HCT116 (cell line): Measurements from ENCODE around the gene IL3. TPM values are rescaled to one million over a fixed set of nuclear protein-coding genes. Genes with fewer than 3 reads are reported as not detected.

Experiments used
- ATAC-seq: fragments of 200-7000 bp; cut with Tn5 transposase; 2 replicates; pipeline ENCODE4 v1.9.1; 2020; ENCODE audit warnings: mild to moderate bottlenecking, moderate library complexity
- BruUV-seq: library from RNA; stranded (reverse); fragments of 400-500 nt; replicated peaks from 2 replicates; lab custom pipeline; 2021; lab: Mats Ljungman, UMichigan
- CTCF ChIA-PET: fragments of 300-600 bp; sonication (Branson Sonifier 250); formaldehyde crosslinking; loops from one replicate; lab custom pipeline; 2021; ENCODE audit warnings: antibody characterized with exemption; lab: Charles Lee
- POLR2A ChIA-PET: fragments of 300-600, 350-600 bp; sonication (Branson Sonifier 250); formaldehyde crosslinking; loops from one replicate; lab custom pipeline; 2021; ENCODE audit warnings: antibody characterized with exemption; lab: Charles Lee
- RAD21 ChIA-PET, 2 experiments: fragments of 300-600 bp; sonication (Branson Sonifier 250); formaldehyde crosslinking; loops; one replicate each; lab custom pipeline; 2023; ENCODE audit warnings: low total read pairs in 2 of 2; ENCODE audit not compliant: uncharacterized antibody in 2 of 2, unreplicated experiment in 2 of 2, low non-redundant PET in 1 of 2; lab: Charles Lee
- DNase-seq: peaks from one replicate; pipeline ENCODE4 v3.0.0-alpha.2; 2010; ENCODE audit warnings: low read depth, low spot score
- H2AFZ ChIP-seq: fragments of 200-600 bp; shearing (Covaris generic), sonication (generic); 2 replicates; pipeline ENCODE4 v1.6.1; 2017; ENCODE audit warnings: low read depth, mixed run types, mixed read lengths, antibody characterized with exemption, low read length; ENCODE audit not compliant: poor library complexity, severe bottlenecking
- H3K27ac ChIP-seq: 2 replicates; pipeline ENCODE4 v1.5.1; 2012; ENCODE audit warnings: low read depth, low read length
- H3K27me3 ChIP-seq: fragments of 200-600 bp; sonication (generic); 2 replicates; pipeline ENCODE4 v1.6.1; 2016; ENCODE audit warnings: mixed run types, low read length, mixed read lengths; ENCODE audit not compliant: insufficient read depth
- H3K36me3 ChIP-seq, 2 experiments: fragments of 200-500 bp in 1 of 2; fragments of 200-600 bp in 1 of 2; sonication (Bioruptor generic) in 1 of 2; sonication (generic) in 1 of 2; 2 replicates each; pipeline versions ENCODE4 v1.5.1 to v1.6.1; 2014 to 2016; ENCODE audit warnings: low read length in 2 of 2, inconsistent platforms in 1 of 2, mixed read lengths in 1 of 2, mixed run types in 1 of 2; ENCODE audit not compliant: insufficient read depth in 2 of 2, control insufficient read depth in 1 of 2
- H3K4me1 ChIP-seq, 2 experiments: fragments of 200-600 bp in 1 of 2; sonication (generic) in 1 of 2; 2 replicates each; pipeline versions ENCODE4 v1.5.1 to v1.6.1; 2012 to 2017; ENCODE audit warnings: low read length in 2 of 2, inconsistent platforms in 1 of 2, mild to moderate bottlenecking in 1 of 2, mixed read lengths in 1 of 2, mixed run types in 1 of 2, moderate library complexity in 1 of 2; ENCODE audit not compliant: insufficient read depth in 2 of 2, control insufficient read depth in 1 of 2
- H3K4me2 ChIP-seq: fragments of 200-600 bp; sonication (generic); 2 replicates; pipeline ENCODE4 v1.6.1; 2017; ENCODE audit warnings: mixed run types, low read length, mixed read lengths
- H3K4me3 ChIP-seq, 2 experiments: fragments of 200-600 bp in 1 of 2; sonication (generic) in 1 of 2; replicated peaks in 1 of 2; 2 replicates each; pipeline ENCODE4 v1.5.1; 2011 to 2016; ENCODE audit warnings: low read length in 2 of 2, control low read depth in 1 of 2, low read depth in 1 of 2, mild to moderate bottlenecking in 1 of 2, mixed read lengths in 1 of 2, mixed run types in 1 of 2
- H3K79me2 ChIP-seq: fragments of 200-600 bp; sonication (generic); 2 replicates; pipeline ENCODE4 v1.6.1; 2017; ENCODE audit warnings: mild to moderate bottlenecking, mixed run types, low read length, moderate library complexity, mixed read lengths; ENCODE audit not compliant: insufficient read depth
- H3K9ac ChIP-seq: fragments of 200-600 bp; sonication (generic); 2 replicates; pipeline ENCODE4 v1.6.1; 2016; ENCODE audit warnings: low read length, mixed read lengths
- H3K9me2 ChIP-seq: fragments of 200-600 bp; sonication (generic), shearing (Covaris generic); 2 replicates; pipeline ENCODE4 v1.6.1; 2017; ENCODE audit warnings: mixed run types, mild to moderate bottlenecking, moderate library complexity; ENCODE audit not compliant: insufficient read depth
- H3K9me3 ChIP-seq, 2 experiments: fragments of 200-500 bp in 1 of 2; fragments of 200-600 bp in 1 of 2; sonication (Bioruptor generic) in 1 of 2; sonication (generic) in 1 of 2; 2 replicates each; pipeline ENCODE4 v1.6.1; 2014 to 2017; ENCODE audit warnings: low read length in 2 of 2, mixed read lengths in 2 of 2, inconsistent platforms in 1 of 2, low read depth in 1 of 2, mild to moderate bottlenecking in 1 of 2, mixed run types in 1 of 2, moderate library complexity in 1 of 2; ENCODE audit not compliant: control insufficient read depth in 1 of 2, insufficient read depth in 1 of 2
- H4K20me1 ChIP-seq: fragments of 200-600 bp; sonication (generic), shearing (Covaris generic); 2 replicates; pipeline ENCODE4 v1.6.1; 2017; ENCODE audit warnings: mixed run types, mild to moderate bottlenecking, moderate library complexity; ENCODE audit not compliant: insufficient read depth
- CEBPB ChIP-seq: IDR thresholded peaks from 2 replicates; pipeline ENCODE4 v1.6.1; 2012; ENCODE audit warnings: low read depth
- EGR1 ChIP-seq: IDR thresholded peaks from 2 replicates; pipeline ENCODE4 v1.6.1; 2012; ENCODE audit warnings: low read depth
- ELF1 ChIP-seq: IDR thresholded peaks from 2 replicates; pipeline ENCODE4 v1.6.1; 2012; ENCODE audit warnings: low read depth, borderline replicate concordance
- EZH2phosphoT487 ChIP-seq: fragments of 200-600 bp; IDR thresholded peaks from 2 replicates; pipeline ENCODE4 v1.6.1; 2018; ENCODE audit warnings: antibody characterized with exemption, borderline replicate concordance
- RAD21 ChIP-seq: IDR thresholded peaks from 2 replicates; pipeline ENCODE4 v1.6.1; 2012; ENCODE audit warnings: low read depth, mild to moderate bottlenecking
- SIN3A ChIP-seq: IDR thresholded peaks from 2 replicates; pipeline ENCODE4 v1.6.1; 2012; ENCODE audit warnings: low read depth
- TCF7L2 ChIP-seq: IDR thresholded peaks from 2 replicates; pipeline ENCODE4 v1.7.0; 2011; ENCODE audit warnings: borderline replicate concordance, inconsistent platforms; ENCODE audit not compliant: insufficient read depth, insufficient read length; ENCODE audit errors: extremely low read depth
- YY1 ChIP-seq: IDR thresholded peaks from 2 replicates; pipeline ENCODE4 v1.6.1; 2011; ENCODE audit warnings: low read length, low read depth, moderate library complexity, mild to moderate bottlenecking; ENCODE audit not compliant: insufficient replicate concordance; ENCODE audit errors: extremely low read depth
- ZFX ChIP-seq: fragments of 450-650 bp; IDR thresholded peaks from 2 replicates; pipeline ENCODE4 v1.6.1; 2017
- intact Hi-C: fragments of 100-400 bp; cut with micrococcal nuclease; formaldehyde crosslinking; loops from 2 replicates; pipeline ENCODE4 v1.10.0; 2022
- total RNA-seq: library from RNA; stranded (reverse); gene quantifications from one replicate; pipeline ENCODE4 v1.2.1, GENCODE V29; 2021; ENCODE audit not compliant: unreplicated experiment
- TF ChIP-seq, protein P1 (sequence below): IDR thresholded peaks from 2 replicates; pipeline ENCODE4 v1.6.1; 2012; ENCODE audit warnings: low read depth
- TF ChIP-seq, protein P2 (sequence below), 3 experiments: fragments of 200-600 bp in 1 of 3; sonication (generic) in 1 of 3; IDR thresholded peaks in 2 of 3; conservative IDR thresholded peaks in 1 of 3; 2 replicates each; pipeline ENCODE4 v1.5.1; 2012 to 2017; ENCODE audit warnings: low read depth in 2 of 3, low read length in 2 of 3, antibody characterized with exemption in 1 of 3, borderline replicate concordance in 1 of 3, control low read depth in 1 of 3, mild to moderate bottlenecking in 1 of 3, mixed read lengths in 1 of 3, mixed run types in 1 of 3, moderate library complexity in 1 of 3; ENCODE audit not compliant: insufficient read depth in 1 of 3
- TF ChIP-seq, protein P3 (sequence below): IDR thresholded peaks from 2 replicates; pipeline ENCODE4 v1.6.1; 2011; ENCODE audit warnings: mild to moderate bottlenecking, low read length, moderate library complexity; ENCODE audit not compliant: insufficient replicate concordance; ENCODE audit errors: extremely low read depth
- TF ChIP-seq, protein P4 (sequence below): IDR thresholded peaks from 2 replicates; pipeline ENCODE4 v1.6.1; 2012

IL3 gene
- total RNA-seq, 1 experiment from 2014 or later = not detected

DNA sequence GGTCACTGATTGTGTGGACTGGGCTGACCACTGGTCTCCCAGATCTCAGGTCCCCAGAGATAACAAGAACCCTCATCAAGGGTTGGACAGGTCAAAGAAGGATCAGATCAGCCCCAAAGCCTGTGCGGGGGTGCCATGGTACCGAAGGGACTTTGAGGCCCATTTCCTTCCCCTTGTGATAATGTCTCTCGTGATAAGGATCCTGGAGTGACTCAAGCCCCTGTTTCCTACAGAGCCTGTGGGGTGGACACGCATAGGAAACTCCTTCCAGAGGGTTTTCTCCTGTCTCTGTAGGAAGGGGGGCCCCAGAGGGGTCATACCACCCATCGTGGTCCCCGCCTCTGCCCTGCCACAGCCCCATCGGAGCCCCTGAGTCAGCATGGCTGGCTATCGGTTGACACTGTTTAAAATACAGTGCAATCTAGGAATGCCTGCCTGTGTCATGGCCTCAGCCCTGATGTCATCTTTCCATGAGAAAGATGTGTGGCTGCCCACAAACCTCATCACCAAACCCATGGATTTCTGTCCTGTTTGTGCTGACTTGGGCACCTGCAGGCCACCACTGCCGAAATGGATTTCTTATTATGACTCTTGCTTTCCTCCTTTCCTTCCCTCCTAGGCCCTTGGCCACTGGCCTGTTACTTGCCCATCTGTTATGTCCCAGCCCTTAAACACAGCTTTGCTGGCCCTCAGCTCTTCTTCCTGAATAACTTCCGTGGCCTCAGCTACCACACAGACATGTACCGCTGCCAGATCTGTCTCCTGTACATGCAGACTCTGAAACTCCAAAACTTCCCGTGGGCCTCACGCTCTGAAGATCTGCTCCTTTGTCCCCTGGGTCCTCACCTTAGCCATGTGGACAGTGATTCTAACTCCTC, 10.2 kb downstream of the IL3 start:
- Histone ChIP-seq H3K9me2 (no peaks in the 10 kb centered on the region), H3K4me2 (no peak overlapping the region), H3K36me3 (no peaks in the 10 kb centered on the region), H3K79me2 (no peaks in the 10 kb centered on the region), H3K4me3 (no peak overlapping the region), H3K4me1 (peaks cover 16 to 28% of the 10 kb centered on the region in 2 experiments), H3K27ac (no peak overlapping the region), H3K9me3 (no peaks in the 10 kb centered on the region), H3K27me3 (no peaks in the 10 kb centered on the region), H4K20me1 (no peaks in the 10 kb centered on the region), H3K9ac (no peak overlapping the region), H2AFZ (no peak overlapping the region)
- POLR2A ChIA-PET = no interaction called here
- no peak for DNase-seq
- no peak for ATAC-seq
- TF ChIP-seq SIN3A (no peak), CEBPB (no peak), ELF1 (no peak), TCF7L2 (no peak), EGR1 (no peak), YY1 (no peak), RAD21 (no peak), ZFX (no peak), EZH2phosphoT487 (no peak)
- TF ChIP-seq, protein P1, sequence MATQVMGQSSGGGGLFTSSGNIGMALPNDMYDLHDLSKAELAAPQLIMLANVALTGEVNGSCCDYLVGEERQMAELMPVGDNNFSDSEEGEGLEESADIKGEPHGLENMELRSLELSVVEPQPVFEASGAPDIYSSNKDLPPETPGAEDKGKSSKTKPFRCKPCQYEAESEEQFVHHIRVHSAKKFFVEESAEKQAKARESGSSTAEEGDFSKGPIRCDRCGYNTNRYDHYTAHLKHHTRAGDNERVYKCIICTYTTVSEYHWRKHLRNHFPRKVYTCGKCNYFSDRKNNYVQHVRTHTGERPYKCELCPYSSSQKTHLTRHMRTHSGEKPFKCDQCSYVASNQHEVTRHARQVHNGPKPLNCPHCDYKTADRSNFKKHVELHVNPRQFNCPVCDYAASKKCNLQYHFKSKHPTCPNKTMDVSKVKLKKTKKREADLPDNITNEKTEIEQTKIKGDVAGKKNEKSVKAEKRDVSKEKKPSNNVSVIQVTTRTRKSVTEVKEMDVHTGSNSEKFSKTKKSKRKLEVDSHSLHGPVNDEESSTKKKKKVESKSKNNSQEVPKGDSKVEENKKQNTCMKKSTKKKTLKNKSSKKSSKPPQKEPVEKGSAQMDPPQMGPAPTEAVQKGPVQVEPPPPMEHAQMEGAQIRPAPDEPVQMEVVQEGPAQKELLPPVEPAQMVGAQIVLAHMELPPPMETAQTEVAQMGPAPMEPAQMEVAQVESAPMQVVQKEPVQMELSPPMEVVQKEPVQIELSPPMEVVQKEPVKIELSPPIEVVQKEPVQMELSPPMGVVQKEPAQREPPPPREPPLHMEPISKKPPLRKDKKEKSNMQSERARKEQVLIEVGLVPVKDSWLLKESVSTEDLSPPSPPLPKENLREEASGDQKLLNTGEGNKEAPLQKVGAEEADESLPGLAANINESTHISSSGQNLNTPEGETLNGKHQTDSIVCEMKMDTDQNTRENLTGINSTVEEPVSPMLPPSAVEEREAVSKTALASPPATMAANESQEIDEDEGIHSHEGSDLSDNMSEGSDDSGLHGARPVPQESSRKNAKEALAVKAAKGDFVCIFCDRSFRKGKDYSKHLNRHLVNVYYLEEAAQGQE = no peak
- TF ChIP-seq, protein P2, sequence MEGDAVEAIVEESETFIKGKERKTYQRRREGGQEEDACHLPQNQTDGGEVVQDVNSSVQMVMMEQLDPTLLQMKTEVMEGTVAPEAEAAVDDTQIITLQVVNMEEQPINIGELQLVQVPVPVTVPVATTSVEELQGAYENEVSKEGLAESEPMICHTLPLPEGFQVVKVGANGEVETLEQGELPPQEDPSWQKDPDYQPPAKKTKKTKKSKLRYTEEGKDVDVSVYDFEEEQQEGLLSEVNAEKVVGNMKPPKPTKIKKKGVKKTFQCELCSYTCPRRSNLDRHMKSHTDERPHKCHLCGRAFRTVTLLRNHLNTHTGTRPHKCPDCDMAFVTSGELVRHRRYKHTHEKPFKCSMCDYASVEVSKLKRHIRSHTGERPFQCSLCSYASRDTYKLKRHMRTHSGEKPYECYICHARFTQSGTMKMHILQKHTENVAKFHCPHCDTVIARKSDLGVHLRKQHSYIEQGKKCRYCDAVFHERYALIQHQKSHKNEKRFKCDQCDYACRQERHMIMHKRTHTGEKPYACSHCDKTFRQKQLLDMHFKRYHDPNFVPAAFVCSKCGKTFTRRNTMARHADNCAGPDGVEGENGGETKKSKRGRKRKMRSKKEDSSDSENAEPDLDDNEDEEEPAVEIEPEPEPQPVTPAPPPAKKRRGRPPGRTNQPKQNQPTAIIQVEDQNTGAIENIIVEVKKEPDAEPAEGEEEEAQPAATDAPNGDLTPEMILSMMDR (IDR thresholded peaks at IDR 0.05 in 2 of 3, conservative IDR thresholded peaks at IDR 0.05 in 1 of 3; ENCODE audit: borderline replicate concordance in 1 of 3, insufficient read depth in 1 of 3, low read depth in 2 of 3, low read length in 2 of 3) = no peak
- TF ChIP-seq, protein P3, sequence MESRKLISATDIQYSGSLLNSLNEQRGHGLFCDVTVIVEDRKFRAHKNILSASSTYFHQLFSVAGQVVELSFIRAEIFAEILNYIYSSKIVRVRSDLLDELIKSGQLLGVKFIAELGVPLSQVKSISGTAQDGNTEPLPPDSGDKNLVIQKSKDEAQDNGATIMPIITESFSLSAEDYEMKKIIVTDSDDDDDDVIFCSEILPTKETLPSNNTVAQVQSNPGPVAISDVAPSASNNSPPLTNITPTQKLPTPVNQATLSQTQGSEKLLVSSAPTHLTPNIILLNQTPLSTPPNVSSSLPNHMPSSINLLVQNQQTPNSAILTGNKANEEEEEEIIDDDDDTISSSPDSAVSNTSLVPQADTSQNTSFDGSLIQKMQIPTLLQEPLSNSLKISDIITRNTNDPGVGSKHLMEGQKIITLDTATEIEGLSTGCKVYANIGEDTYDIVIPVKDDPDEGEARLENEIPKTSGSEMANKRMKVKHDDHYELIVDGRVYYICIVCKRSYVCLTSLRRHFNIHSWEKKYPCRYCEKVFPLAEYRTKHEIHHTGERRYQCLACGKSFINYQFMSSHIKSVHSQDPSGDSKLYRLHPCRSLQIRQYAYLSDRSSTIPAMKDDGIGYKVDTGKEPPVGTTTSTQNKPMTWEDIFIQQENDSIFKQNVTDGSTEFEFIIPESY = no peak
- TF ChIP-seq, protein P4, sequence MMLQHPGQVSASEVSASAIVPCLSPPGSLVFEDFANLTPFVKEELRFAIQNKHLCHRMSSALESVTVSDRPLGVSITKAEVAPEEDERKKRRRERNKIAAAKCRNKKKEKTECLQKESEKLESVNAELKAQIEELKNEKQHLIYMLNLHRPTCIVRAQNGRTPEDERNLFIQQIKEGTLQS = no peak
- RAD21 ChIA-PET = no interaction called here
- no TSS peak for BruUV-seq
- CTCF ChIA-PET = no interaction called here
- intact Hi-C loops = no loop called here
